OCI-LY1 (cell line): ENCODE data around the gene RNPC3.

Experiments
- H2AFZ ChIP-seq: fragments of 200-600 bp; sonication (generic), shearing (Covaris generic); 2 replicates; pipeline ENCODE4 v1.6.0; 2014; ENCODE audit warnings: antibody characterized with exemption, mild to moderate bottlenecking, low read length
- H3F3A ChIP-seq: fragments of 200-600 bp; sonication (generic), shearing (Covaris generic); 2 replicates; pipeline ENCODE4 v1.6.0; 2014; ENCODE audit warnings: mild to moderate bottlenecking, antibody characterized with exemption, low read length, moderate library complexity; ENCODE audit not compliant: insufficient read depth
- H3K27ac ChIP-seq: fragments of 200-600 bp; sonication (generic); 2 replicates; pipeline ENCODE4 v1.5.1; 2014; ENCODE audit warnings: low read length, mixed run types, mild to moderate bottlenecking, low read depth; ENCODE audit not compliant: poor library complexity, severe bottlenecking
- H3K27me3 ChIP-seq: fragments of 200-600 bp; sonication (generic); 2 replicates; pipeline ENCODE4 v1.6.0; 2014; ENCODE audit warnings: antibody characterized with exemption, mild to moderate bottlenecking, low read length, moderate library complexity; ENCODE audit not compliant: insufficient read depth
- H3K36me3 ChIP-seq: fragments of 200-600 bp; sonication (generic); 2 replicates; pipeline ENCODE4 v1.6.1; 2014; ENCODE audit warnings: mild to moderate bottlenecking, antibody characterized with exemption, low read length, moderate library complexity, mixed read lengths; ENCODE audit not compliant: insufficient read depth
- H3K4me1 ChIP-seq: fragments of 200-600 bp; sonication (generic); 2 replicates; pipeline ENCODE4 v1.5.1; 2014; ENCODE audit warnings: mild to moderate bottlenecking, low read length, moderate library complexity; ENCODE audit not compliant: insufficient read depth, severe bottlenecking
- H3K4me2 ChIP-seq: fragments of 200-600 bp; sonication (generic), shearing (Covaris generic); 2 replicates; pipeline ENCODE4 v1.6.1; 2014; ENCODE audit warnings: low read length
- H3K4me3 ChIP-seq: fragments of 200-600 bp; sonication (generic); 2 replicates; pipeline ENCODE4 v1.5.1; 2014; ENCODE audit warnings: low read length, low read depth, mild to moderate bottlenecking, mixed read lengths; ENCODE audit not compliant: poor library complexity, severe bottlenecking
- H3K79me2 ChIP-seq: fragments of 200-600 bp; shearing (Covaris generic); 2 replicates; pipeline ENCODE4 v1.6.1; 2016; ENCODE audit warnings: mixed run types, low read length, mixed read lengths; ENCODE audit not compliant: insufficient read depth
- H3K9ac ChIP-seq: fragments of 200-600 bp; sonication (generic), shearing (Covaris generic); 2 replicates; pipeline ENCODE4 v1.6.1; 2014; ENCODE audit warnings: mild to moderate bottlenecking, low read length, mixed read lengths
- H3K9me2 ChIP-seq: fragments of 200-600 bp; sonication (generic), shearing (Covaris generic); 2 replicates; pipeline ENCODE4 v1.6.1; 2014; ENCODE audit warnings: low read depth, mild to moderate bottlenecking, low read length, mixed read lengths
- H3K9me3 ChIP-seq: fragments of 200-600 bp; shearing (Covaris generic); 2 replicates; pipeline ENCODE4 v1.6.1; 2014; ENCODE audit warnings: low read length, mixed read lengths
- H4K20me1 ChIP-seq: fragments of 200-600 bp; sonication (generic), shearing (Covaris generic); 2 replicates; pipeline ENCODE4 v1.6.0; 2016; ENCODE audit warnings: mild to moderate bottlenecking, low read length; ENCODE audit not compliant: insufficient read depth
- CTCF ChIP-seq: fragments of 200-600 bp; sonication (generic), shearing (Covaris generic); IDR thresholded peaks from 2 replicates; pipeline ENCODE4 v1.5.1; 2017; ENCODE audit warnings: mild to moderate bottlenecking, antibody characterized with exemption, low read length, moderate library complexity, mixed read lengths
- EZH2 ChIP-seq: fragments of 200-600 bp; sonication (generic), shearing (Covaris generic); IDR thresholded peaks from 2 replicates; pipeline ENCODE4 v1.8.0; 2017; ENCODE audit warnings: borderline replicate concordance, mixed run types, mild to moderate bottlenecking, antibody characterized with exemption, low read length, moderate library complexity, mixed read lengths

RNPC3 gene

GRCh38 chr1:103525607-103526507, at the start of gene RNPC3:
Gene RNPC3 (plus strand): TSS chr1:103525699. CDS start chr1:103526071, 372 bp downstream.
- Histone ChIP-seq H3K27me3 (no peaks in the 10 kb centered on the region), H3K9ac (peak within 1 kb of the TSS; percentile 92), H3K4me3 (peak within 1 kb of the TSS; percentile 92), H3K27ac (peak within 1 kb of the TSS; percentile 93), H3K79me2 (peaks cover 43% of the 10 kb centered on the region), H3F3A (no peaks in the 10 kb centered on the region), H3K9me3 (no peaks in the 10 kb centered on the region), H2AFZ (peak within 1 kb of the TSS; percentile 57; the same call in 1 of the 2 replicates), H3K4me1 (peaks cover 19% of the 10 kb centered on the region), H4K20me1 (no peaks in the 10 kb centered on the region), H3K36me3 (peaks cover 34% of the 10 kb centered on the region), H3K4me2 (peak within 1 kb of the TSS; percentile 85), H3K9me2 (no peaks in the 10 kb centered on the region)
- TF ChIP-seq CTCF, result peak; percentile 11; the same call in 1 of the 2 replicates
- no peak for TF ChIP-seq EZH2

GRCh38 chr1:103477101-103477500, 48.4 kb upstream of the RNPC3 start:
- Histone ChIP-seq H3K9me3 (no peaks in the 10 kb centered on the region), H3K4me2 (no peak overlapping the region), H3K36me3 (no peaks in the 10 kb centered on the region), H3K27ac (no peak overlapping the region), H3K9ac (no peak overlapping the region), H3K27me3 (no peaks in the 10 kb centered on the region), H3K4me3 (no peak overlapping the region), H3K79me2 (no peaks in the 10 kb centered on the region), H3K9me2 (no peaks in the 10 kb centered on the region), H4K20me1 (no peaks in the 10 kb centered on the region), H3K4me1 (no peaks in the 10 kb centered on the region), H3F3A (no peaks in the 10 kb centered on the region), H2AFZ (no peak overlapping the region)
- TF ChIP-seq EZH2 (no peak), CTCF (no peak)

GRCh38 chr1:103489935-103490334, 35.6 kb upstream of the RNPC3 start:
- H3K9me3 ChIP-seq, result no peaks in the 10 kb centered on the region
- H3K36me3 ChIP-seq, result no peaks in the 10 kb centered on the region
- no peaks in the 10 kb centered on the region for H3K4me1 ChIP-seq
- no peak overlapping the region for H3K4me3 ChIP-seq
- no peaks in the 10 kb centered on the region for H3K79me2 ChIP-seq
- H3K27ac ChIP-seq, result no peak overlapping the region
- H3F3A ChIP-seq, result no peaks in the 10 kb centered on the region
- TF ChIP-seq CTCF, result no peak
- no peak for TF ChIP-seq EZH2
- H4K20me1 ChIP-seq, result no peaks in the 10 kb centered on the region
- no peak overlapping the region for H2AFZ ChIP-seq
- no peak overlapping the region for H3K4me2 ChIP-seq
- no peaks in the 10 kb centered on the region for H3K9me2 ChIP-seq
- H3K27me3 ChIP-seq, result no peaks in the 10 kb centered on the region
- H3K9ac ChIP-seq, result no peak overlapping the region
